ENCODE results near the gene EPDR1.
A peak's percentile ranks its signal among the peaks of the same experiment; 100 is the strongest.

GRCh38 chr7:37920305-37920848 is at the start of gene EPDR1:
- TF ChIP-seq CTCF (IDR thresholded peaks at IDR 0.05; ENCODE audit: low read depth, low read length, missing input control) = peak; percentile 35
- peak; percentile 46 to 65 for TF ChIP-seq RAD21 (IDR thresholded peaks at IDR 0.05)
- TF ChIP-seq RXRA (IDR thresholded peaks at IDR 0.05) = peak in 1 of 2 donors; percentile 43
- TF ChIP-seq TAF1 (conservative IDR thresholded peaks at IDR 0.05) = peak; percentile 77
- TF ChIP-seq, protein P1, sequence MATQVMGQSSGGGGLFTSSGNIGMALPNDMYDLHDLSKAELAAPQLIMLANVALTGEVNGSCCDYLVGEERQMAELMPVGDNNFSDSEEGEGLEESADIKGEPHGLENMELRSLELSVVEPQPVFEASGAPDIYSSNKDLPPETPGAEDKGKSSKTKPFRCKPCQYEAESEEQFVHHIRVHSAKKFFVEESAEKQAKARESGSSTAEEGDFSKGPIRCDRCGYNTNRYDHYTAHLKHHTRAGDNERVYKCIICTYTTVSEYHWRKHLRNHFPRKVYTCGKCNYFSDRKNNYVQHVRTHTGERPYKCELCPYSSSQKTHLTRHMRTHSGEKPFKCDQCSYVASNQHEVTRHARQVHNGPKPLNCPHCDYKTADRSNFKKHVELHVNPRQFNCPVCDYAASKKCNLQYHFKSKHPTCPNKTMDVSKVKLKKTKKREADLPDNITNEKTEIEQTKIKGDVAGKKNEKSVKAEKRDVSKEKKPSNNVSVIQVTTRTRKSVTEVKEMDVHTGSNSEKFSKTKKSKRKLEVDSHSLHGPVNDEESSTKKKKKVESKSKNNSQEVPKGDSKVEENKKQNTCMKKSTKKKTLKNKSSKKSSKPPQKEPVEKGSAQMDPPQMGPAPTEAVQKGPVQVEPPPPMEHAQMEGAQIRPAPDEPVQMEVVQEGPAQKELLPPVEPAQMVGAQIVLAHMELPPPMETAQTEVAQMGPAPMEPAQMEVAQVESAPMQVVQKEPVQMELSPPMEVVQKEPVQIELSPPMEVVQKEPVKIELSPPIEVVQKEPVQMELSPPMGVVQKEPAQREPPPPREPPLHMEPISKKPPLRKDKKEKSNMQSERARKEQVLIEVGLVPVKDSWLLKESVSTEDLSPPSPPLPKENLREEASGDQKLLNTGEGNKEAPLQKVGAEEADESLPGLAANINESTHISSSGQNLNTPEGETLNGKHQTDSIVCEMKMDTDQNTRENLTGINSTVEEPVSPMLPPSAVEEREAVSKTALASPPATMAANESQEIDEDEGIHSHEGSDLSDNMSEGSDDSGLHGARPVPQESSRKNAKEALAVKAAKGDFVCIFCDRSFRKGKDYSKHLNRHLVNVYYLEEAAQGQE (IDR thresholded peaks at IDR 0.05) = peak; percentile 52
- TF ChIP-seq EGR1 (IDR thresholded peaks at IDR 0.05; ENCODE audit: low read depth in 2 of 2) = no peak
- TF ChIP-seq GABPA (IDR thresholded peaks at IDR 0.05 in 1 of 2, conservative IDR thresholded peaks at IDR 0.05 in 1 of 2) = peak in 1 of 2 donors; percentile 73
